ENCODE results near the gene PYHIN1.
"Not testable (repeated sequence)": the region's sequence is repeated elsewhere in the genome, so short reads cannot be mapped to it uniquely, and the experiment has no call there.

PYHIN1 gene

DNA sequence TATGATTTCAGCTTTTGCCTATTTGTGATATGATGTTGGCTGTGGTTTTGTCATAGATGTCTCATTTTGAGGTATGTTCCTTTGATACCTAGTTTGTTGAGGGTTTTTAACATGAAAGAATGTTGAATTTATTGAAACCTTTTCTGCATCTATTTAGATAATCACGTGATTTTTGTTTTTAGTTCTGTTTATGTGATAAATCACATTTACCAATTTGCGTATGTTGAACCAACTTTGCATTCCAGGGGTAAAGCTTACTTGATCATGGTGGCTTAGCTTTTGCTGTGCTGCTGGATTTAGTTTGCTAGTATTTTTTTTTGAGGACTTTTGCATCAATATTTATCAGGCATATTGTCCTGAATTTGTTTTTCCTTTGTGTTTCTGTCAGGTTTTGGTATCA lies 51.9 kb downstream of the PYHIN1 start:
- DNase-seq: no peak

DNA sequence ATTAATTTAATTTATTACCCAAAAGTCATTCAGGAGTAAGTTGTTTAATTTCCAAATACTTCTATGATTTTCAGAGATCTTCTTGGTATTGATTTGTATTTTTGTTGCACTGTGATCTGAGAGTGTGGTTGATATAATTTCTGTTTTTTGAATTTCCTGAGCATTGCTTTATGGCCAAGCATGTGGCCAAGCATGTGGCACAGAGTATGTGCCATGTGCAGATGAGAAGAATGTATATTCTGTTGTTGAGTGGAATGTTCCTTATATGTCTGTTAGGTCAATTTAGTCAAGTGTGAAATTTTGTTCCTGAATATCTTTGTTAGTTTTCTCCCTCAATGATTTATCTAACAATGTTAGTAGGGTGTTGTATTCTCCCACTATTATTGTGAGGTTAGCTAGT lies 53.0 kb downstream of the PYHIN1 start:
- DNase-seq: no peak

GRCh38 chr1:158989424-158989823 lies 58.1 kb downstream of the PYHIN1 start:
- no peak for DNase-seq

DNA sequence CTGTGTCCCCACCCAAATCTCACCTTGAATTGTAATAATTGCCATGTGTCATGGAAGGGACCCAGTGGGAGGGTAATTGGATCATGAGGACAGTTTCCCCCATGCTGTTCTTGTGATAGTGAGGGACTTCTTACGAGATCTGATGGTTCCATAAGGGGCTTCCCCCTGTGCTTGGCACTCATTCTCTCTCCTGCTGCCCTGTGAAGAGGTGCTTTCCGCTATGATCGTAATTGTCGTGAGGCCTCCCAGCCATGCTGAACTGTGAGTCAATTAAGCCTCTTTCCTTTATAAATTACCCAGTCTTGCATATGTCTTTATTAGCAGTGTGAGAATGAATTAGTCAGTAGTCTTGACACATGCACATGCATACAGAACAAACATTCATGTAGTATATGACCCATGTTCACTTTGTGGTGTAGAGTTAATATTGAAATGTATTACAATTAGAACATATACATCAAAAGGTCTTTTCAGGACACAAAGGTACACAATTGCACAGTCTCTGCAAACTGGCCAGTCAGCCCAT lies 61.5 kb downstream of the PYHIN1 start:
- no peak for DNase-seq

GRCh38 chr1:158996998-158997397 lies 65.6 kb downstream of the PYHIN1 start:
- DNase-seq: no peak

GRCh38 chr1:158998037-158998780 lies 66.9 kb downstream of the PYHIN1 start:
- DNase-seq: no peak

DNA sequence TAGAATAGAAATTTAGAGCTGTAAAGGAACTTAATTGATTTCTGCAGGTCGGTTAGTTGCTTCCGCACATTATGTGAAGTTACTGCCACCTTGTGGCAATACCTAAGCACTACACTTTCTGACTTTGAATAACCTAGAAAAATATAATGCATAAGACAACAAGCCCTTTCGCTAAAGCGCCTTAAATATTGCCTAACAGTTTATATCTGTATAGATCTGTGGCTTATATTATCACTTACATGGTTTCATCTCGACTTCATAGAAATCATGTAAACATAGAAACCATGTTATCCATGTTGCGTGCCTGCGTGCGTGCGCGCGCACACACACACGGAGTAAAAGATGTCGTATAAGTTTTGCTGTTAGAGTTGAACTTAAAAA lies 67.4 kb downstream of the PYHIN1 start:
- peak in 1 of 2 experiments; percentile 77 for DNase-seq

DNA sequence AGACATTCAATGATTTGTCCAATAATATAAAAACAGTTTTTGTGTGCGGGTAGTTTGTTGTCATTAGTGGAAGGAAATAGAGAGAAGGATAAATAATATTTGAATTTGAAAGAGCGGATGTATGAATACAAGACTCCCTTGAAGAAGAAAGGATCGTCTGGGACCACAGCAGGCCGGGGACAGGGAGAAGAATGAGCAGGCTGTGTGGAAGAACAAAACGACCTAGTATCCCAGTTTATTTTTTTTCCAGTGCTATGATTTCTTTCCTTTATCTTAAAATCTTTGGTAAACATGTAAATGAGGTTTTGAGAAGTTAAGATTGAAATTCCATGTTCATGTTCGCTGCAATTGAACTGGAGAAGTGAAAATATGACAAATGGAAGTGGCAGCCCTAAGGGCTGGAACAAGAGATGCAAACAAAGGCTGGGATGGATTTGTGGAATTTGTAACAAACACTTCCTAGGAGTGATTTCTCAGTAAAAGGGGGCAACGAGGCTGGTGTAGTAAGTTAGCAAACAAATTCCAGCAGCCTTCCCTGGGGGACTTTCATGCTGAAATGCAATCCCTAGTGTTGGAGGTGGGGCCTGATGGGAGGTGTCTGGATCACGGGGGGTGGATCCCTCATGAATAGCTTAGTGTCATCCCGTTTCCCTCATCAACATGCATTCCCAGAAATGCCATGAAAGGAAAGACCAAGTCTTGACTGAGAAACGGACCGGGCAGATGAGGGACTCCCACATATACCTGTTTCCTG lies 68.1 kb downstream of the PYHIN1 start:
- no peak for DNase-seq

DNA sequence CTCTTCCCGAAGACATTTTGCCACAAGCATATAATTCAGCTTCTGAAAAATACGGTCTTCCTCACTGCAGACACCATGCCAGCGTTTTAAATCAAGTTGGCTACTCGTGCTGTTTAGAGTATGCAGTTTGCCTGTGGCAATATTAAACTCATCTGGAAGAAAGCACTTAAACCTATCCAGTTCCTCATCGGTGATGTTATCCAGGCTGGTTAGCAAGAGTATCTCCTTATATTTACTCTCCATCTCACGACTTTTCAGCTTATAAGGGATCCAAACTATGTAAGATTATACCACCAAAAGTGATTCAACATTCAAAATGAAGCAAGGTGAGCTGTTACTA lies 68.7 kb downstream of the PYHIN1 start:
- no peak for DNase-seq

DNA sequence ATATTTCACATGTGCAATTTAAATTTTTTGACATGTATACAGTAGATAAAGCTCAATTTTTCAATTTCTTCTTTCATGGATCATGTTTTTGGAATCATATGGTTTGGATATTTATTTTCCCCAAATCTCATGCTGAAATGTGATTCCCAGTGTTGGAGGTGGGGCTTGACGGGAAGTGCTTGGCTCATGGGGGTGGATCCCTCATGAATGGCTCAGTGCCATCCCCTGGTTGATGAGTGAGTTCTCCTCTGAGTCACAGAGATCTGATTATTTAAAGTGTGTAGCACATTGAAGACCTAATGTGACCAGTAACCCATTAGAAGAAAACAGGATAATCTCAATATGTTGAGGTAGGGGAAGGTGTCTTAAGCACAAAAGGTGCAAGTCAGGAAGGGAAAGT lies 69.3 kb downstream of the PYHIN1 start:
- peak; percentile 7 to 64 for DNase-seq

DNA sequence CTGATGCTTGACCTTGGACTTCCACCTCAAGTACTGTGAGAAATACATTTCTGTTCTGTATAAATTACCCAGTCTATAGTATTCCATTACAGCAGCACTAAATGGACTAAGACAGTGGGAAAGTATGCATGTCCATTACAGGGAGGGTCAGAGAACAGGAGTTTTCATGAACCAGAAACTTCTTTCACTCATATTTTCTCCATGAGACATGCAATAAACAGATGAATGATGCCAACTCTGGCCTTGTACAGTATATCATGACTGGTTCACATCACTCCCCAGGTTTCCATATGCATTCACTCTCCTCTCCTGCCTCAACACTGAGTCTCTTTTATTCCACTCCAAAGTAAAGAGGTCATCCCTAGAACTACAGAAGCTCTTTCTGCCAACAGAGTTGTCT lies 73.8 kb downstream of the PYHIN1 start:
- DNase-seq: no peak

DNA sequence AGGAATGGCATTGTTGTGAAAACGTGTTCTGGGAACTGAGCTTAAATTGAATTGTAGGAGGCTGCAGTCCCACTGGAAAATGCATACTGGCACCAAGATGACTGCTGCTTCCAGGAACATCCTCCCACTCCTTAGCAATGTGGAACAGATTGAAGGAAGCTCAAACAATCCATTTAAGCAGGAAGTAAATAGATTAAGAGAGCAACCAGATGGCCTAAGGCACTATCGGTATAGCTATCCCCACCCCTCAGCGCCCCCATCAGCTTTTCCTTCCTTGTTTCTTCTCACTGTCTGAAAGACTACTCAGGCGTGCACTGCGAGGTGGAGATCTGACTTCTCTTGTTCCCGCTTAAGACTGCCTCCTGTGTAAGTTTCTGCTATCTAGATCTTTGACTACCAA lies 74.3 kb downstream of the PYHIN1 start:
- no peak for DNase-seq

- not testable (repeated sequence) for DNase-seq
These were observed 75.0 kb downstream of the PYHIN1 start for GRCh38 chr1:159006210-159006807.

- no peak for DNase-seq
These were observed 76.4 kb downstream of the PYHIN1 start for GRCh38 chr1:159007726-159008125.

DNA sequence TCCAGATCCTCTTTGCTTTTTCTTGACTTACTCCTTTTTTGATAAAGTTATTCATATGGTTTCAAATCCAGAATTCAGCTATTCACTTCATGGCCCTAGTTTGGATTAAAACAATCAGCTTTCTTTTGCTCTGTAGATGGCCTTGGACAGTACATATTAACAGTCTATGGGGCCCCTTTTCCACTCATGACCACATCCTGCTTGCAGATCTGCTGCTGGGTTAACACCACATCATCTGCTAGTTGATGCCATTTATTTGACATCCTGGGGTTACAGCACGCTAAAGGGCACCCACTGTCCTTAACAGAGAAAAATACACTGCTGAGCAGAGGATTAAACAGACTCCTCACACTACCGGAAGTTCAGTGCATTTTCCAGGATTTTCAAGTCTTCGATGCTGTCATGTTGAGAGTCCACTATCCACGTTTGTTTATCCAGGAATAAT lies 77.4 kb downstream of the PYHIN1 start:
- no peak for DNase-seq

DNA sequence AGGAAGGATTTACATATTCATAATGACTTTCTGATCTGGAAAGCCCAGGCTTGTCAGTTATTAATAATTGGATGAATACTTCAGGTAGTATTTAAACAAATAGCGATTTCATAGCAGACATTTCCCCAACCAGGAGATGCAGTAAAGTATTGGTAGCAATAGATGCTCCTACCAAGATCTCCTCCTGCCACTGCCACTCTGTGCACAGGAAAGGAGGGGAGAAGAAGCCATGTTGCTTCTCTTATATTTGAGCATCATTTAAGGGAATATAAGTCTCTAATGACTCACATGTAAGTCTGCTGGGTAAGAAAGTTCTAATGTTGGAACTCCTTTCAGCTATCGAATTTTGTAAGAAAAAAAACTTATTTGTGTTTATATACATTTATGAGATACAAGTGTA lies 77.9 kb downstream of the PYHIN1 start:
- DNase-seq: no peak

DNA sequence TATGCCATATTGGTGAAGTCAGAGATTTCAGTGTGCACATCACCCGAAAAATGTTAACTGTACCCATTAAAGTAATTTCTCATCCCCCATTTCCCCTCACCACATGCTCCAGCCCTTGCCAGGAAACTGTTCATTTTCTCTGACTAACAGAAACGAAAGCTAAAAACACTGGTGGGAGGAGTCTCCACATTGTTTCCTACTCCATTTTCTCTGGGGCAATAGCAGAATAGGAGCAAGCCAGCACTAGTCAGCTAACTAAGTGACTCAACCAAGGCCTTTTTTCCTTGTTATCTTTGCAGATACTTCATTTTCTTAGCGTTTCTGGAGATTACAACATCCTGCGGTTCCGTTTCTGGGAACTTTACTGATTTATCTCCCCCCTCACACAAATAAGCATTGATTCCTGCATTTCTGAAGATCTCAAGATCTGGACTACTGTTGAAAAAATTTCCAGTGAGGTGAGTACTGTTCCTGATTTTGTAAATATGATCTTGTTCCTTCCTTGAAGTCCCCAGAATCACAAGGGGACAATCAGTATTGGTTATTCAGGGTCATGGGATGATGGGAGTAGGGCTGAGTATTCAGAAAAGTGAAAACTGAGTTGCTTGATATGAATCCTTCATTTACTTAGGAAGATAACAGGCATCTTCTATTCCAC lies 78.5 kb downstream of the PYHIN1 start, which contains the start of gene IFI16:
TSS of gene IFI16 (plus strand) at position 204 of the 658 bp plus-strand sequence. CDS start 4,774 bp downstream, outside the sequence.
- DNase-seq: no peak

DNA sequence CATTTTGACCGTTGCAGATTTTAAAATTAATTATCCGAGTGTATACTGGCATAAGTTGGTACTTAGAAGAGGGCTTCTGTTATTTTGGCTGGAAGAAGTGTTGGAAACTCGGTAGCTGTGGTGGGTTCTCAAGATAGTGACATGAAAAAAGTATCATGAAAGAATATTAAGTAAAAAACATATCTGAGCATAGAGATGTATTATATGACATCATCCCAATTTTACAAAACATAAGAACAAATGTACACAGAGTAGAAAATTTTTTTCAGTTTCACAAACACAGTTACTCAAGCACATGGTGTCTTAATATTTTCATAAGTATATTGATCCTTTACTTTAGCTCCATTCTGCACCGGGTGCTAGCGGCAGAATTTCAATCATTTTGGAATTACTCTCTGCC lies 79.0 kb downstream of the PYHIN1 start:
- no peak for DNase-seq

- not testable (repeated sequence) for DNase-seq
These were observed 79.6 kb downstream of the PYHIN1 start for GRCh38 chr1:159011001-159011400.

GRCh38 chr1:159011751-159012150 lies 80.4 kb downstream of the PYHIN1 start:
- DNase-seq: no peak

DNA sequence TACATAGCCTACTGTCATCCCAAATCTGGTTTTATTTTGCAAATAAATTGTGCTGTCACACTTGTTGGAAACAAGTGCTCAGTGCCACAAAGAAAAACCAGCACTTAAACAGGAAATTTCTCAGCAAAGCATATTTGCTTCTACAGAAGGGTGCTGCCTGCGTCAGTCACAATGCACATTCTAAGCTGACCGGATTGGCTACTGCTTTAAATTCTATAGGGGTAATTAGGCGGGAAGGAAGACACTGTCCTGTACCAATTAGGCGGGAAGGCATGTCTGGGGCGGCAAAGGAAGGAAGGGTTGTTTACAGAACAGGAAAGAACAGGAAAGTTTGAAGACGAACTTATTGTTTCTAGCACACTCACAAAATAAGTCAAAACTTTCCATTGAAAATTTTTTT lies 81.1 kb downstream of the PYHIN1 start:
- no peak for DNase-seq

GRCh38 chr1:159014003-159014571 lies 82.7 kb downstream of the PYHIN1 start:
- no peak for DNase-seq

GRCh38 chr1:159014851-159015250 lies 83.5 kb downstream of the PYHIN1 start:
- DNase-seq: no peak

Measured in NCI-H446 (cell line).